PC-9 (cell line): ENCODE measurements around the gene POU4F1. TPM values are rescaled to one million over a fixed set of nuclear protein-coding genes. Genes with fewer than 3 reads are reported as not detected.

ENCODE experiments used
- BruUV-seq: library from RNA; stranded (reverse); fragments of 400-500 nt; replicated peaks from 2 replicates; lab custom pipeline; 2021; lab: Mats Ljungman, UMichigan
- CTCF ChIA-PET: fragments of 300-600 bp; sonication (Branson Sonifier 250); formaldehyde crosslinking; loops from one replicate; lab custom pipeline; 2022; ENCODE audit warnings: antibody characterized with exemption; lab: Charles Lee
- POLR2A ChIA-PET: fragments of 300-600 bp; sonication (Branson Sonifier 250); formaldehyde crosslinking; loops from one replicate; lab custom pipeline; 2022; ENCODE audit warnings: antibody characterized with exemption; ENCODE audit not compliant: unreplicated experiment; lab: Charles Lee
- DNase-seq, 2 experiments: peaks; one replicate each; pipeline versions ENCODE4 v3.0.0 to v3.0.0-alpha.2; 2015 to 2022; ENCODE audit warnings: mixed read lengths in 1 of 2
- H2AFZ ChIP-seq: fragments of 200-600 bp; sonication (generic); 2 replicates; pipeline ENCODE4 v1.8.1; 2017; ENCODE audit warnings: antibody characterized with exemption
- H3F3A ChIP-seq: fragments of 200-600 bp; sonication (generic); 2 replicates; pipeline ENCODE4 v1.8.1; 2017; ENCODE audit warnings: antibody characterized with exemption, mild to moderate bottlenecking, low read depth; ENCODE audit not compliant: insufficient read depth
- H3K27ac ChIP-seq: fragments of 200-600 bp; sonication (generic); 2 replicates; pipeline ENCODE4 v1.6.1; 2016; ENCODE audit warnings: mixed run types
- H3K27me3 ChIP-seq: fragments of 200-600 bp; sonication (generic); 2 replicates; pipeline ENCODE4 v1.6.1; 2016; ENCODE audit warnings: low read depth, mixed run types; ENCODE audit not compliant: insufficient read depth
- H3K36me3 ChIP-seq: fragments of 200-600 bp; sonication (generic); 2 replicates; pipeline ENCODE4 v1.6.1; 2016; ENCODE audit warnings: low read depth, mixed run types
- H3K4me1 ChIP-seq: fragments of 200-600 bp; sonication (generic); replicated peaks from 2 replicates; pipeline ENCODE4 v1.6.1; 2016; ENCODE audit warnings: mixed run types; ENCODE audit not compliant: insufficient read depth
- H3K4me2 ChIP-seq: fragments of 200-600 bp; sonication (generic); 2 replicates; pipeline ENCODE4 v1.6.1; 2017; ENCODE audit warnings: mixed run types
- H3K4me3 ChIP-seq: fragments of 200-600 bp; sonication (generic); 2 replicates; pipeline ENCODE4 v1.6.1; 2016; ENCODE audit warnings: mixed run types
- H3K79me2 ChIP-seq: fragments of 200-600 bp; sonication (generic); 2 replicates; pipeline ENCODE4 v1.6.1; 2017; ENCODE audit warnings: low read depth, mixed run types
- H3K9me2 ChIP-seq: fragments of 200-600 bp; sonication (generic); 2 replicates; pipeline ENCODE4 v1.8.1; 2017; ENCODE audit warnings: mild to moderate bottlenecking; ENCODE audit not compliant: insufficient read depth
- H3K9me3 ChIP-seq: fragments of 200-600 bp; sonication (generic); 2 replicates; pipeline ENCODE4 v1.8.1; 2016; ENCODE audit warnings: low read depth; ENCODE audit not compliant: insufficient read depth
- H4K20me1 ChIP-seq: fragments of 200-600 bp; sonication (generic); 2 replicates; pipeline ENCODE4 v1.8.1; 2017; ENCODE audit not compliant: insufficient read depth
- CTCF ChIP-seq: fragments of 200-600 bp; sonication (generic); conservative IDR thresholded peaks from 2 replicates; pipeline ENCODE4 v1.6.1; 2017; ENCODE audit warnings: mixed run types, antibody characterized with exemption, mild to moderate bottlenecking, moderate library complexity
- EZH2 ChIP-seq: fragments of 200-600 bp; sonication (generic); IDR thresholded peaks from 2 replicates; pipeline ENCODE4 v1.8.0; 2017; ENCODE audit warnings: antibody characterized with exemption, low read depth
- intact Hi-C: fragments of 100-400 bp; cut with micrococcal nuclease; formaldehyde crosslinking; loops from one replicate; pipeline ENCODE4 v1.10.0; 2022; ENCODE audit not compliant: unreplicated experiment
- total RNA-seq: library from RNA; stranded (reverse); gene quantifications from 2 replicates; pipeline ENCODE4 v1.2.3, GENCODE V29; 2021

Gene POU4F1
- total RNA-seq, 1 experiment from 2014 or later, result not detected

GRCh38 chr13:78636495-78636894 is 33.1 kb upstream of the POU4F1 start:
- no peak overlapping the region for H2AFZ ChIP-seq
- intact Hi-C loops, result no loop called here
- H3K36me3 ChIP-seq, result peaks cover 31% of the 10 kb centered on the region
- no peak overlapping the region for H3K4me2 ChIP-seq
- no peak overlapping the region for H3K27ac ChIP-seq
- no peaks in the 10 kb centered on the region for H4K20me1 ChIP-seq
- H3K79me2 ChIP-seq, result no peaks in the 10 kb centered on the region
- no peaks in the 10 kb centered on the region for H3K9me3 ChIP-seq
- H3K9me2 ChIP-seq, result no peaks in the 10 kb centered on the region
- POLR2A ChIA-PET, result no interaction called here
- CTCF ChIA-PET, result no interaction called here
- DNase-seq, result no peak
- H3K4me3 ChIP-seq, result no peak overlapping the region
- TF ChIP-seq CTCF (no peak), EZH2 (no peak)
- no peaks in the 10 kb centered on the region for H3F3A ChIP-seq
- H3K4me1 ChIP-seq, result no peaks in the 10 kb centered on the region
- no peaks in the 10 kb centered on the region for H3K27me3 ChIP-seq
- no TSS peak for BruUV-seq

GRCh38 chr13:78632996-78633395 is 29.6 kb upstream of the POU4F1 start:
- Histone ChIP-seq H3F3A (no peaks in the 10 kb centered on the region), H3K9me3 (no peaks in the 10 kb centered on the region), H3K27me3 (no peaks in the 10 kb centered on the region), H2AFZ (no peak overlapping the region), H3K27ac (no peak overlapping the region), H3K36me3 (peaks cover 17% of the 10 kb centered on the region), H3K4me2 (no peak overlapping the region), H3K9me2 (no peaks in the 10 kb centered on the region), H3K4me1 (no peaks in the 10 kb centered on the region), H4K20me1 (no peaks in the 10 kb centered on the region), H3K79me2 (no peaks in the 10 kb centered on the region), H3K4me3 (no peak overlapping the region)
- intact Hi-C loops, result no loop called here
- DNase-seq, result no peak
- no TSS peak for BruUV-seq
- ChIA-PET POLR2A (no interaction called here), CTCF (no interaction called here)
- TF ChIP-seq CTCF (no peak), EZH2 (no peak)

GRCh38 chr13:78631077-78631476 is 27.7 kb upstream of the POU4F1 start:
- BruUV-seq, result no TSS peak
- Histone ChIP-seq H3F3A (no peaks in the 10 kb centered on the region), H3K9me3 (no peaks in the 10 kb centered on the region), H3K36me3 (peaks cover 20% of the 10 kb centered on the region), H3K4me2 (no peak overlapping the region), H3K4me3 (no peak overlapping the region), H3K27ac (no peak overlapping the region), H4K20me1 (no peaks in the 10 kb centered on the region; the same call in 1 of the 2 replicates), H3K4me1 (no peaks in the 10 kb centered on the region), H3K9me2 (no peaks in the 10 kb centered on the region), H3K79me2 (no peaks in the 10 kb centered on the region), H2AFZ (no peak overlapping the region), H3K27me3 (no peaks in the 10 kb centered on the region)
- ChIA-PET CTCF (no interaction called here), POLR2A (interaction anchor here (0.6 kb wide), 1 partner anchor 1965 kb away, joined by 3 read pairs; no protein-coding TSS in a partner anchor)
- TF ChIP-seq EZH2 (no peak), CTCF (no peak)
- intact Hi-C loops, result no loop called here
- no peak for DNase-seq
